Endodermal cell (in vitro differentiated cells): Measurements from ENCODE around the gene USB1. TPM values are rescaled to one million over a fixed set of nuclear protein-coding genes. Genes with fewer than 3 reads are reported as not detected.

Experiments
- DNase-seq: peaks from one replicate; pipeline ENCODE4 v3.0.0-alpha.2; 2017
- H3K27ac ChIP-seq: 2 replicates; pipeline ENCODE4 v1.5.1; 2013; ENCODE audit warnings: mild to moderate bottlenecking, low read depth, low read length, moderate library complexity
- H3K27me3 ChIP-seq: 2 replicates; pipeline ENCODE4 v1.6.1; 2013; ENCODE audit warnings: mild to moderate bottlenecking, low read length, moderate library complexity; ENCODE audit not compliant: insufficient read depth, control insufficient read depth, poor library complexity, severe bottlenecking
- H3K36me3 ChIP-seq: 2 replicates; pipeline ENCODE4 v1.7.0; 2013; ENCODE audit warnings: mild to moderate bottlenecking, low read length, moderate library complexity; ENCODE audit not compliant: control insufficient read depth, insufficient read depth
- H3K4me1 ChIP-seq: one replicate; pipeline ENCODE4 v1.7.0; 2013; ENCODE audit warnings: low read length; ENCODE audit not compliant: control insufficient read depth, insufficient read depth
- H3K4me3 ChIP-seq: 2 replicates; pipeline ENCODE4 v1.5.1; 2013; ENCODE audit warnings: mild to moderate bottlenecking, low read length, moderate library complexity
- H3K9ac ChIP-seq: 2 replicates; pipeline ENCODE4 v1.6.1; 2013; ENCODE audit warnings: mild to moderate bottlenecking, low read length, moderate library complexity; ENCODE audit not compliant: poor library complexity, severe bottlenecking; ENCODE audit errors: extremely low read depth
- H3K9me3 ChIP-seq: 2 replicates; pipeline ENCODE4 v1.6.1; 2013; ENCODE audit warnings: mild to moderate bottlenecking, low read length, moderate library complexity; ENCODE audit not compliant: control insufficient read depth
- H3K27ac Mint-ChIP-seq: 2 replicates; pipeline ENCODE4 v1.8.0; 2020; ENCODE audit warnings: mixed read lengths
- H3K27me3 Mint-ChIP-seq: 2 replicates; pipeline ENCODE4 v1.8.0; 2021; ENCODE audit warnings: mild to moderate bottlenecking, mixed read lengths; ENCODE audit not compliant: insufficient read depth
- H3K36me3 Mint-ChIP-seq: 2 replicates; pipeline ENCODE4 v1.8.0; 2020; ENCODE audit warnings: low read depth, mixed read lengths
- H3K4me1 Mint-ChIP-seq: 2 replicates; pipeline ENCODE4 v1.8.0; 2020; ENCODE audit warnings: mixed read lengths
- H3K4me3 Mint-ChIP-seq: 2 replicates; pipeline ENCODE4 v1.8.0; 2020; ENCODE audit warnings: mild to moderate bottlenecking, moderate library complexity, mixed read lengths
- H3K9me3 Mint-ChIP-seq: 2 replicates; pipeline ENCODE4 v1.8.0; 2020; ENCODE audit warnings: mild to moderate bottlenecking, mixed read lengths
- WGBS, 2 experiments: methylation state at CpG; one replicate each; pipeline versions ENCODE4 v1.1.5 to v1.1.7; 2013; ENCODE audit warnings: missing lambda C conversion rate in 2 of 2, mixed read lengths in 1 of 2; ENCODE audit not compliant: insufficient coverage in 1 of 2, insufficient read length in 1 of 2; 5-methylcytosine and 5-hydroxymethylcytosine counted together
- total RNA-seq, 2 donors: library from RNA; stranded (reverse); fragmentation: NEBNext Ultra II Directional in 1 of 2; extraction: Animal tissue kit (Norgen Biotek cat#: 25700) in 1 of 2; gene quantifications; 2 replicates in 1 of 2; 3 replicates in 1 of 2; pipeline ENCODE4 v1.2.1, GENCODE V29; 2021
- TF ChIP-seq, protein P1 (sequence below): fragments of 200-600 bp; sonication (generic); conservative IDR thresholded peaks from 2 replicates; pipeline ENCODE4 v1.5.0; 2021; ENCODE audit warnings: antibody characterized with exemption, mild to moderate bottlenecking

USB1 gene
- total RNA-seq, 2 donors from 2014 or later, result 139 to 163 TPM

DNA sequence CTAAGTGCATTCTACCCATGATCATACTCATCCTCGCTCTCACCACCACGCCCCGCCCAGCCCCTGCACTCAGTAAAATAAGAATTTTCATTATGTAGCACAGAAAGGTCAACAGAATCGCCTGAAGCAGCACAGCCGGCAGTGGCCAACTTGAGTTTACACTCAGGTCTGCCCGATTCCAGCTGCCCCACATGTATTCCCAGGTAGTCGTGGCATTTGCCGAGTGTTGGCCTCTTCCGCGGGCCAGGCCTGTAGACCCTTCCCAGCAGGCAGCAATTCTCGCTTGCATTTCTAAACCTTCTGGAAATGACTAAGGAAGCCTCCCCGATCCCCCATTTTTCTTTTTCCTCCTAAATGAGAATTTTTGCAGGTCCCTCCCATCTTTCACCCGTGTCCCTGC, 30.9 kb upstream of the USB1 start:
- Histone ChIP-seq H3K27me3 (no peaks in the 10 kb centered on the region), H3K9me3 (no peaks in the 10 kb centered on the region), H3K27ac (no peak overlapping the region), H3K36me3 (no peaks in the 10 kb centered on the region), H3K4me1 (no peaks in the 10 kb centered on the region), H3K9ac (no peak overlapping the region), H3K4me3 (no peak overlapping the region)
- TF ChIP-seq, protein P1, sequence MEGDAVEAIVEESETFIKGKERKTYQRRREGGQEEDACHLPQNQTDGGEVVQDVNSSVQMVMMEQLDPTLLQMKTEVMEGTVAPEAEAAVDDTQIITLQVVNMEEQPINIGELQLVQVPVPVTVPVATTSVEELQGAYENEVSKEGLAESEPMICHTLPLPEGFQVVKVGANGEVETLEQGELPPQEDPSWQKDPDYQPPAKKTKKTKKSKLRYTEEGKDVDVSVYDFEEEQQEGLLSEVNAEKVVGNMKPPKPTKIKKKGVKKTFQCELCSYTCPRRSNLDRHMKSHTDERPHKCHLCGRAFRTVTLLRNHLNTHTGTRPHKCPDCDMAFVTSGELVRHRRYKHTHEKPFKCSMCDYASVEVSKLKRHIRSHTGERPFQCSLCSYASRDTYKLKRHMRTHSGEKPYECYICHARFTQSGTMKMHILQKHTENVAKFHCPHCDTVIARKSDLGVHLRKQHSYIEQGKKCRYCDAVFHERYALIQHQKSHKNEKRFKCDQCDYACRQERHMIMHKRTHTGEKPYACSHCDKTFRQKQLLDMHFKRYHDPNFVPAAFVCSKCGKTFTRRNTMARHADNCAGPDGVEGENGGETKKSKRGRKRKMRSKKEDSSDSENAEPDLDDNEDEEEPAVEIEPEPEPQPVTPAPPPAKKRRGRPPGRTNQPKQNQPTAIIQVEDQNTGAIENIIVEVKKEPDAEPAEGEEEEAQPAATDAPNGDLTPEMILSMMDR, result no peak
- Mint-ChIP-seq H3K27ac (peak overlapping the region; percentile 8), H3K27me3 (no peaks in the 10 kb centered on the region), H3K36me3 (no peaks in the 10 kb centered on the region), H3K9me3 (no peaks in the 10 kb centered on the region), H3K4me3 (no peak overlapping the region), H3K4me1 (peaks cover 4% of the 10 kb centered on the region)
- DNase-seq, result no peak
- 76 to 81% methylated on average over 12 to 13 of the region's 13 CpGs for WGBS, 2 experiments

DNA sequence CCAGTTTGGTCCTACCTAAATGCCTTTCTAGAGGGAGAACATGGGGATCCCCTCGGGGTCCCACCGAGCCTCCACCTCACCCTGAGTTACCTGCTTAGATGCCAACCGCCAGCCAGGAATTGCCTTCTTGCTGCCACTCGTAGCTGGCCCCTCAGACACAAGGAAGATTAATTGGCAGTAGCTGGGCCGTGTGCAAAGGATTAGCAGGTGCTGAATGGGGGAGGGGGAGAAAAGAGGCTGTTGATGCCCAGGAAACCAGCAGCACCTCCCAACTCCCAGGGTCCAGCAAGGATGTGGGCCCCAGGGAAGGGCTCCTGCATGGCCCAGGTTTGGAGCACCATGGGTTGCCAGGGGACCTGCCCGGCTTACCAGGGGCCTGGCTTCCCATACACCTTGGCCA, 30.2 kb upstream of the USB1 start, which contains the start of gene CNGB1:
Gene CNGB1, minus strand, starts transcription at position 159 of the 400 bp plus-strand sequence. CDS start 3,842 bp downstream, outside the sequence.
- Histone ChIP-seq H3K9me3 (no peaks in the 10 kb centered on the region), H3K4me3 (no peak within 1 kb of the TSS), H3K4me1 (peaks cover 3% of the 10 kb centered on the region), H3K27ac (no peak within 1 kb of the TSS), H3K36me3 (no peaks in the 10 kb centered on the region), H3K27me3 (no peaks in the 10 kb centered on the region), H3K9ac (no peak within 1 kb of the TSS)
- Mint-ChIP-seq H3K27me3 (no peaks in the 10 kb centered on the region), H3K36me3 (no peaks in the 10 kb centered on the region), H3K4me1 (peaks cover 9% of the 10 kb centered on the region), H3K4me3 (no peak within 1 kb of the TSS), H3K9me3 (no peaks in the 10 kb centered on the region), H3K27ac (peak within 1 kb of the TSS; percentile 8)
- DNase-seq, result no peak
- TF ChIP-seq, protein P1, result no peak
- WGBS, 2 experiments, result 53 to 79% methylated on average over 2 to 6 of the region's 6 CpGs

DNA sequence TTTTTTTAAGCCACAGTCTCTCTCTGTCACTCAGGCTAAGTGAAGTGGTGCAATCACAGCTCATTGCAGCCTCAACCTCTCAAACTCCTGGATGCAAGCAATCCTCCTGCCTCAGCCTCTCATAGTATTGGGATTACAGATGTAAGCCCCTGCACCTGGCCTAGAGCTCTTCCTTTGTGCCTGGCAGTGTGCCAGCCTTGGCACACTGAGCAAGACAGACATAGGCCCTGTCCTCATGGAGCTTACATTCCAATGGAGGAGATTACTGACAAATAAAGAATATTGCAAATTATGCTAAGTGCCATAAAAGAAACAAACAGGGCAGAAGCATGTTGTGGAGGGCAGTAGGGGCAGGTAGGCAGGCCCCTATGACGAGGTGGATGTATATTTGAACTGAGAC, 29.4 kb upstream of the USB1 start:
- Mint-ChIP-seq H3K9me3 (no peaks in the 10 kb centered on the region), H3K4me1 (peaks cover 10% of the 10 kb centered on the region), H3K4me3 (no peak overlapping the region), H3K36me3 (no peaks in the 10 kb centered on the region), H3K27me3 (no peaks in the 10 kb centered on the region), H3K27ac (no peak overlapping the region)
- Histone ChIP-seq H3K4me1 (peaks cover 7% of the 10 kb centered on the region), H3K9me3 (no peaks in the 10 kb centered on the region), H3K27me3 (no peaks in the 10 kb centered on the region), H3K9ac (no peak overlapping the region), H3K36me3 (no peaks in the 10 kb centered on the region), H3K27ac (no peak overlapping the region), H3K4me3 (no peak overlapping the region)
- no peak for DNase-seq
- TF ChIP-seq, protein P1, result no peak
- 95 to 100% methylated on average over 1 of the region's 1 CpG for WGBS, 2 experiments
